ENCODE measurements around the gene SLC13A3. TPM values are rescaled to one million over a fixed set of nuclear protein-coding genes. Genes with fewer than 3 reads are reported as not detected.

SLC13A3 gene
- total RNA-seq, 5 donors from 2014 or later (not counting 1 experiment from before 2014, with no cell fraction given), result 0.16 to 0.49 (median 0.33) TPM; not detected in 1

GRCh38 chr20:46581391-46581790 lies 69.9 kb downstream of the SLC13A3 start:
- Mint-ChIP-seq H3K27ac (no peak overlapping the region), H3K4me1 (no peaks in the 10 kb centered on the region), H3K9me3 (no peaks in the 10 kb centered on the region), H3K27me3 (peaks cover 10 to 12% of the 10 kb centered on the region in 2 donors), H3K4me3 (no peak overlapping the region), H3K36me3 (no peaks in the 10 kb centered on the region)
- H3K27me3 ChIP-seq (replicated peaks in 1 of 2; ENCODE audit: control insufficient read depth in 2 of 2, extremely low read depth in 1 of 2, insufficient read depth in 2 of 2, low read length in 1 of 2), result peaks cover 2 to 12% of the 10 kb centered on the region in 2 experiments
- ChIA-PET POLR2A (no interaction called here), CTCF (no interaction called here)
- DNase-seq, result no peak
- H3K4me3 ChIP-seq (ENCODE audit: control insufficient read depth in 1 of 2, extremely low read depth in 1 of 2, low read length in 1 of 2), result no peak overlapping the region
- ATAC-seq (replicated peaks in 1 of 4), result no peak
- H3K36me3 ChIP-seq (ENCODE audit: control insufficient read depth in 2 of 2, extremely low read depth in 1 of 2, insufficient read depth in 1 of 2, low read length in 1 of 2), result no peaks in the 10 kb centered on the region
- 91% methylated on average over 2 of the region's 3 CpGs for WGBS (ENCODE audit: insufficient coverage)
- H3K4me1 ChIP-seq (ENCODE audit: control insufficient read depth in 1 of 2, extremely low read depth in 1 of 2, insufficient read depth in 2 of 2, low read length in 2 of 2), result no peaks in the 10 kb centered on the region
- H3K9me3 ChIP-seq, result no peaks in the 10 kb centered on the region
- H3K27ac ChIP-seq (ENCODE audit: low read length), result no peak overlapping the region

- POLR2A ChIA-PET, result no interaction called here
- no peaks in the 10 kb centered on the region for H3K36me3 ChIP-seq (ENCODE audit: control insufficient read depth in 2 of 2, extremely low read depth in 1 of 2, insufficient read depth in 1 of 2, low read length in 1 of 2)
- no peak overlapping the region for H3K27ac Mint-ChIP-seq
- H3K4me1 ChIP-seq (ENCODE audit: control insufficient read depth in 1 of 2, extremely low read depth in 1 of 2, insufficient read depth in 2 of 2, low read length in 2 of 2), result no peaks in the 10 kb centered on the region
- H3K27me3 Mint-ChIP-seq, result peaks cover 10 to 12% of the 10 kb centered on the region in 2 donors
- no peak overlapping the region for H3K4me3 ChIP-seq (ENCODE audit: control insufficient read depth in 1 of 2, extremely low read depth in 1 of 2, low read length in 1 of 2)
- peaks cover 2 to 16% of the 10 kb centered on the region in 2 experiments for H3K27me3 ChIP-seq (replicated peaks in 1 of 2; ENCODE audit: control insufficient read depth in 2 of 2, extremely low read depth in 1 of 2, insufficient read depth in 2 of 2, low read length in 1 of 2)
- H3K4me1 Mint-ChIP-seq, result no peaks in the 10 kb centered on the region
- 100% methylated on average over 2 of the region's 2 CpGs for WGBS (ENCODE audit: insufficient coverage)
- no peaks in the 10 kb centered on the region for H3K9me3 ChIP-seq
- CTCF ChIA-PET, result interaction anchor here in 1 of 2 donors (0.5 kb wide), 1 partner anchor 53 kb away, joined by 3 read pairs; no protein-coding TSS in a partner anchor
- no peaks in the 10 kb centered on the region for H3K9me3 Mint-ChIP-seq
- no peak for ATAC-seq (replicated peaks in 1 of 4)
- DNase-seq, result no peak
- H3K36me3 Mint-ChIP-seq, result no peaks in the 10 kb centered on the region
- no peak overlapping the region for H3K27ac ChIP-seq (ENCODE audit: low read length)
- no peak overlapping the region for H3K4me3 Mint-ChIP-seq
Measured at GRCh38 chr20:46580613-46581205, 70.5 kb downstream of the SLC13A3 start.

GRCh38 chr20:46578745-46579144 lies 72.5 kb downstream of the SLC13A3 start:
- no peak for ATAC-seq (replicated peaks in 1 of 4)
- Mint-ChIP-seq H3K27ac (no peak overlapping the region), H3K36me3 (no peaks in the 10 kb centered on the region), H3K4me1 (no peaks in the 10 kb centered on the region), H3K27me3 (peaks cover 12 to 17% of the 10 kb centered on the region in 2 donors), H3K4me3 (no peak overlapping the region), H3K9me3 (no peaks in the 10 kb centered on the region)
- H3K4me1 ChIP-seq (ENCODE audit: control insufficient read depth in 1 of 2, extremely low read depth in 1 of 2, insufficient read depth in 2 of 2, low read length in 2 of 2), result no peaks in the 10 kb centered on the region
- H3K4me3 ChIP-seq (ENCODE audit: control insufficient read depth in 1 of 2, extremely low read depth in 1 of 2, low read length in 1 of 2), result no peak overlapping the region
- CTCF ChIA-PET, result no interaction called here
- H3K27me3 ChIP-seq (replicated peaks in 1 of 2; ENCODE audit: control insufficient read depth in 2 of 2, extremely low read depth in 1 of 2, insufficient read depth in 2 of 2, low read length in 1 of 2), result peaks cover 0 to 14% of the 10 kb centered on the region in 2 experiments
- no peak for DNase-seq
- H3K27ac ChIP-seq (ENCODE audit: low read length), result no peak overlapping the region
- POLR2A ChIA-PET, result no interaction called here
- no peaks in the 10 kb centered on the region for H3K36me3 ChIP-seq (ENCODE audit: control insufficient read depth in 2 of 2, extremely low read depth in 1 of 2, insufficient read depth in 1 of 2, low read length in 1 of 2)
- WGBS (ENCODE audit: insufficient coverage), result 45% methylated on average over 2 of the region's 7 CpGs
- no peaks in the 10 kb centered on the region for H3K9me3 ChIP-seq

GRCh38 chr20:46576774-46577395 lies 74.4 kb downstream of the SLC13A3 start:
- Mint-ChIP-seq H3K4me3 (no peak overlapping the region), H3K9me3 (no peaks in the 10 kb centered on the region), H3K4me1 (no peaks in the 10 kb centered on the region), H3K27me3 (peaks cover 16 to 20% of the 10 kb centered on the region in 2 donors), H3K27ac (no peak overlapping the region), H3K36me3 (no peaks in the 10 kb centered on the region)
- Histone ChIP-seq H3K4me3 (ENCODE audit: control insufficient read depth in 1 of 2, extremely low read depth in 1 of 2, low read length in 1 of 2) (no peak overlapping the region), H3K9me3 (no peaks in the 10 kb centered on the region), H3K27ac (ENCODE audit: low read length) (no peak overlapping the region), H3K36me3 (ENCODE audit: control insufficient read depth in 2 of 2, extremely low read depth in 1 of 2, insufficient read depth in 1 of 2, low read length in 1 of 2) (no peaks in the 10 kb centered on the region), H3K27me3 (replicated peaks in 1 of 2; ENCODE audit: control insufficient read depth in 2 of 2, extremely low read depth in 1 of 2, insufficient read depth in 2 of 2, low read length in 1 of 2) (peaks cover 0 to 12% of the 10 kb centered on the region in 2 experiments), H3K4me1 (ENCODE audit: control insufficient read depth in 1 of 2, extremely low read depth in 1 of 2, insufficient read depth in 2 of 2, low read length in 2 of 2) (no peaks in the 10 kb centered on the region)
- ATAC-seq (replicated peaks in 1 of 4), result no peak
- DNase-seq, result no peak
- ChIA-PET CTCF (no interaction called here), POLR2A (no interaction called here)
- 75% methylated on average over 5 of the region's 6 CpGs for WGBS (ENCODE audit: insufficient coverage)

GRCh38 chr20:46575937-46576461 lies 75.3 kb downstream of the SLC13A3 start:
- H3K27me3 ChIP-seq (replicated peaks in 1 of 2; ENCODE audit: control insufficient read depth in 2 of 2, extremely low read depth in 1 of 2, insufficient read depth in 2 of 2, low read length in 1 of 2), result peaks cover 0 to 12% of the 10 kb centered on the region in 2 experiments
- H3K9me3 Mint-ChIP-seq, result no peaks in the 10 kb centered on the region
- H3K4me3 Mint-ChIP-seq, result no peak overlapping the region
- CTCF ChIA-PET, result no interaction called here
- H3K4me3 ChIP-seq (ENCODE audit: control insufficient read depth in 1 of 2, extremely low read depth in 1 of 2, low read length in 1 of 2), result no peak overlapping the region
- no peaks in the 10 kb centered on the region for H3K4me1 ChIP-seq (ENCODE audit: control insufficient read depth in 1 of 2, extremely low read depth in 1 of 2, insufficient read depth in 2 of 2, low read length in 2 of 2)
- POLR2A ChIA-PET, result no interaction called here
- no peak for ATAC-seq (replicated peaks in 1 of 4)
- no peaks in the 10 kb centered on the region for H3K4me1 Mint-ChIP-seq
- no peaks in the 10 kb centered on the region for H3K36me3 ChIP-seq (ENCODE audit: control insufficient read depth in 2 of 2, extremely low read depth in 1 of 2, insufficient read depth in 1 of 2, low read length in 1 of 2)
- no peak for DNase-seq
- no peak overlapping the region for H3K27ac Mint-ChIP-seq
- H3K9me3 ChIP-seq, result no peaks in the 10 kb centered on the region
- H3K36me3 Mint-ChIP-seq, result no peaks in the 10 kb centered on the region
- 18% methylated on average over 6 of the region's 9 CpGs for WGBS (ENCODE audit: insufficient coverage)
- H3K27me3 Mint-ChIP-seq, result peaks cover 8 to 15% of the 10 kb centered on the region in 2 donors
- H3K27ac ChIP-seq (ENCODE audit: low read length), result no peak overlapping the region

- no peak overlapping the region for H3K4me3 Mint-ChIP-seq
- Histone ChIP-seq H3K9me3 (no peaks in the 10 kb centered on the region), H3K36me3 (ENCODE audit: control insufficient read depth in 2 of 2, extremely low read depth in 1 of 2, insufficient read depth in 1 of 2, low read length in 1 of 2) (no peaks in the 10 kb centered on the region), H3K27ac (ENCODE audit: low read length) (no peak overlapping the region), H3K4me3 (ENCODE audit: control insufficient read depth in 1 of 2, extremely low read depth in 1 of 2, low read length in 1 of 2) (no peak overlapping the region), H3K4me1 (ENCODE audit: control insufficient read depth in 1 of 2, extremely low read depth in 1 of 2, insufficient read depth in 2 of 2, low read length in 2 of 2) (no peaks in the 10 kb centered on the region), H3K27me3 (replicated peaks in 1 of 2; ENCODE audit: control insufficient read depth in 2 of 2, extremely low read depth in 1 of 2, insufficient read depth in 2 of 2, low read length in 1 of 2) (peaks cover 0 to 12% of the 10 kb centered on the region in 2 experiments)
- DNase-seq (no peak), ATAC-seq (replicated peaks in 1 of 4) (no peak)
- H3K36me3 Mint-ChIP-seq, result no peaks in the 10 kb centered on the region
- 55% methylated on average over 4 of the region's 5 CpGs for whole genome bisulfite sequencing (ENCODE audit: insufficient coverage)
- CTCF ChIA-PET, result no interaction called here
- H3K9me3 Mint-ChIP-seq, result no peaks in the 10 kb centered on the region
- H3K27me3 Mint-ChIP-seq, result peaks cover 8 to 18% of the 10 kb centered on the region in 2 donors
- POLR2A ChIA-PET, result no interaction called here
- no peaks in the 10 kb centered on the region for H3K4me1 Mint-ChIP-seq
- H3K27ac Mint-ChIP-seq, result no peak overlapping the region
Measured at GRCh38 chr20:46575394-46575793, 75.9 kb downstream of the SLC13A3 start.
